Pancreas (tissue), 10 donors: Measurements from ENCODE around the gene COA1. TPM values are rescaled to one million over a fixed set of nuclear protein-coding genes. Genes with fewer than 3 reads are reported as not detected.
"Not testable (repeated sequence)": the region's sequence is repeated elsewhere in the genome, so short reads cannot be mapped to it uniquely, and the experiment has no call there.

Experiments
- ATAC-seq, 4 donors: fragments of 200-7000 bp; cut with Tn5 transposase; one replicate each; pipeline versions ENCODE4 v1.8.0 to v1.9.1; 2020; ENCODE audit warnings: mild to moderate bottlenecking in 4 of 4, moderate library complexity in 4 of 4
- DNase-seq, 6 donors: peaks; one replicate each; pipeline ENCODE4 v3.0.0-alpha.2; 2020
- FAIRE-seq: peaks from 2 replicates; lab custom pipeline; 2012; peaks lifted over from hg19 to GRCh38; lab: Jason Lieb, UNC
- H3K27ac ChIP-seq, 4 donors: fragments of 200-600 bp; sonication (generic); 1 replicate in 3 of 4; 2 replicates in 1 of 4; pipeline versions ENCODE4 v1.5.0 to v1.8.0; 2020
- H3K27me3 ChIP-seq, 4 donors: fragments of 200-600 bp; one replicate each; pipeline ENCODE4 v1.8.0; 2021
- H3K36me3 ChIP-seq, 3 donors: fragments of 200-600 bp; sonication (generic) in 1 of 3; one replicate each; pipeline versions ENCODE4 v1.5.0 to v1.8.0; 2020 to 2021
- H3K4me1 ChIP-seq, 3 donors: fragments of 200-600 bp; one replicate each; pipeline ENCODE4 v1.8.0; 2021
- H3K4me3 ChIP-seq, 4 donors: fragments of 200-600 bp; sonication (generic) in 2 of 4; one replicate each; pipeline versions ENCODE4 v1.5.0 to v1.8.0; 2020 to 2021
- H3K9me3 ChIP-seq, 4 donors: fragments of 200-600 bp; one replicate each; pipeline ENCODE4 v1.8.0; 2021
- CTCF ChIP-seq, 4 donors: fragments of 200-600 bp; sonication (generic) in 3 of 4; IDR thresholded peaks; one replicate each; pipeline versions ENCODE4 v1.5.0 to v1.8.0; 2021; ENCODE audit warnings: antibody characterized with exemption in 4 of 4
- WGBS, 2 donors: extraction: QIAGEN DNeasy Blood & Tissue Kit; methylation state at CpG; one replicate each; pipeline ENCODE4 v1.1.7; 2013; 5-methylcytosine and 5-hydroxymethylcytosine counted together
- intact Hi-C, 3 donors: fragments of 100-400 bp; cut with DNase I; formaldehyde crosslinking; loops; one replicate each; pipeline versions ENCODE4 v1.11.1 to v1.14.2; 2022
- polyA plus RNA-seq, 2 donors: library from polyadenylated mRNA; stranded (reverse); fragments of 200-250 nt; gene quantifications; one replicate each; pipeline ENCODE4 v1.2.3, GENCODE V29; 2013
- total RNA-seq, 6 donors: library from RNA; stranded (reverse); fragmentation: NEBNext Ultra II Directional in 4 of 6; extraction: Animal tissue kit (Norgen Biotek cat#: 25700) in 4 of 6; gene quantifications; one replicate each; pipeline versions ENCODE4 v1.2.1 to v1.2.4, GENCODE V29; 2021 to 2023
- donor health status: healthy with polysubstance abuse.
- donor health status: DM: no; HTN: no; CAD: no; lungs with moderate emphysema.
- donor health status: DM: no; HTN: no; CAD: no.
- donor health status: control.
- donor health status: control.
- donor health status: Bipolar disorder and iron deficiency.
- donor health status: DM: yes; HTN: yes; CAD: no.
- donor health status: DM: no; HTN: no; CAD: no.
- donor health status: DM: no; HTN: no; CAD: no.
- donor health status: DM: yes; HTN: yes; CAD: no.

Gene COA1
- total and polyA plus RNA-seq, 8 donors: 24.6 to 34.4 (median 27.1) TPM

- H3K9me3 ChIP-seq: no peaks in the 10 kb centered on the region
- WGBS, 2 donors: 63 to 78% methylated on average over 1 of the region's 1 CpG
- H3K27ac ChIP-seq: no peak overlapping the region
- FAIRE-seq (no peak), ATAC-seq (no peak), DNase-seq (no peak)
- no peaks in the 10 kb centered on the region for H3K27me3 ChIP-seq
- H3K36me3 ChIP-seq: peaks cover 0 to 11% (median 0%) of the 10 kb centered on the region in 3 donors
- no peak overlapping the region for H3K4me3 ChIP-seq
- intact Hi-C loops: no loop called here
- H3K4me1 ChIP-seq: no peaks in the 10 kb centered on the region
- TF ChIP-seq CTCF (IDR thresholded peaks at IDR 0.05): no peak
Observed at GRCh38 chr7:43602256-43602655, 127.1 kb downstream of the COA1 start.

- Histone ChIP-seq H3K27ac (no peak overlapping the region), H3K9me3 (no peaks in the 10 kb centered on the region), H3K36me3 (peaks cover 0 to 23% (median 0%) of the 10 kb centered on the region in 3 donors), H3K4me3 (no peak overlapping the region), H3K27me3 (no peaks in the 10 kb centered on the region), H3K4me1 (no peaks in the 10 kb centered on the region)
- intact Hi-C loops: no loop called here
- TF ChIP-seq CTCF (IDR thresholded peaks at IDR 0.05): no peak
- ATAC-seq: no peak
- no peak for DNase-seq
- no peak for FAIRE-seq
- 91 to 96% methylated on average over 3 of the region's 3 CpGs for WGBS, 2 donors
Observed at GRCh38 chr7:43600056-43600455, 129.3 kb downstream of the COA1 start.

- not testable (repeated sequence) for FAIRE-seq, ATAC-seq
- WGBS, 2 donors: 83 to 92% methylated on average over 5 of the region's 5 CpGs
Observed at GRCh38 chr7:43596426-43596825, 132.9 kb downstream of the COA1 start.

GRCh38 chr7:43594020-43594419, 135.3 kb downstream of the COA1 start:
- H3K9me3 ChIP-seq: no peaks in the 10 kb centered on the region
- no peaks in the 10 kb centered on the region for H3K27me3 ChIP-seq
- DNase-seq (no peak), FAIRE-seq (no peak), ATAC-seq (no peak)
- H3K36me3 ChIP-seq: peaks cover 0 to 23% (median 0%) of the 10 kb centered on the region in 3 donors
- no peak overlapping the region for H3K4me3 ChIP-seq
- WGBS, 2 donors: 66 to 69% methylated on average over 2 of the region's 2 CpGs
- H3K4me1 ChIP-seq: peaks cover 6 to 32% (median 13%) of the 10 kb centered on the region in 3 donors
- intact Hi-C loops: no loop called here
- no peak for TF ChIP-seq CTCF (IDR thresholded peaks at IDR 0.05)
- no peak overlapping the region for H3K27ac ChIP-seq

More at GRCh38 chr7:43596426-43596825, 132.9 kb downstream of the COA1 start:
- DNase-seq, H3K4me3 ChIP-seq, H3K27ac ChIP-seq, H3K9me3 ChIP-seq, H3K27me3 ChIP-seq, intact Hi-C loops: not testable (repeated sequence)
- H3K36me3 ChIP-seq: peaks cover 0 to 23% (median 0%) of the 10 kb centered on the region in 3 donors
- peaks cover 6 to 17% (median 9%) of the 10 kb centered on the region in 3 donors for H3K4me1 ChIP-seq

- FAIRE-seq: no peak
- intact Hi-C loops: no loop called here
- Histone ChIP-seq H3K27ac (no peak overlapping the region), H3K4me3 (no peak overlapping the region), H3K27me3 (no peaks in the 10 kb centered on the region), H3K36me3 (peaks cover 0 to 19% (median 0%) of the 10 kb centered on the region in 3 donors), H3K4me1 (peaks cover 6 to 34% (median 16%) of the 10 kb centered on the region in 3 donors), H3K9me3 (no peaks in the 10 kb centered on the region)
- 96% methylated on average over 1 of the region's 1 CpG for WGBS, 2 donors
- ATAC-seq: no peak
- DNase-seq: no peak
- no peak for TF ChIP-seq CTCF (IDR thresholded peaks at IDR 0.05)
Observed at GRCh38 chr7:43593010-43593409, 136.3 kb downstream of the COA1 start.
